IPS-NIHi11 (cell line): ENCODE data around the gene TCF7L2.
A peak's percentile ranks its signal among the peaks of the same experiment; 100 is the strongest.
"Not testable (repeated sequence)": the region's sequence is repeated elsewhere in the genome, so short reads cannot be mapped to it uniquely, and the experiment has no call there.

Experiments
- DNase-seq: peaks from one replicate; pipeline ENCODE4 v3.0.0; 2012; ENCODE audit warnings: mixed read lengths, low spot score

TCF7L2 gene

DNA sequence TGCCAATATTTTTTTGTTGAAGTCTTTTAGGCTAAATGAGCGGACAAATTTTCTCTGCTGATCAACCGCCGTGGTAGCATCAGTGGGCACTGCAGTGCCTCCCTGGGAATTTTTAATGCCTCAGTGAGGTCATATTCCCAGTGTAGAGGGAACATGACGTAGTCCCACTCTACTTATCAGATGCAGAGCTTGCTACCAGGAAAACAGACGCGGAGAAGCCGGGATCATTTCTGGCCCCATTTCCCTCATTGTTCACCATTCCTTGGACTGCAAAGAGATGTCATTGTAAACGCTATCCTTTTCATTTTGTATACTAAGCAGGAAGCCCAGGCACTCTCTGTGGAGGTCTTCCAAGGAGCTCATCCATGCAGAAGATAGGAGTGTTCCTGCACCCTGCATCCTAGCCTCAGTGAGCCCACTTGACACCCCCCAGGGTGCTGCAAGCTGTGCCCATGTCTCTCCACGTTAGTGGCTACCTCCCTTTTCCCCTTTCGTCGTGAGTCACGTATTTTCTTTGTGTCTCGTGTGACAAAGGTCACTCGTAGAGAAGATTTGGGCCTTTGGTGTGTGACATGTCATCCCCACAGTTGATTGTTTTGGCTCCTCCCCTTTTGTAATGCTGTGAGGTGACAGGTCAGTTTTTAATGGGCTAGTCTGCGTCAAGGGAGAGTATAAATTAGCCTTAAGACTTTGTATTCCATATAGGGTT lies 145.5 kb downstream of the TCF7L2 start:
- DNase-seq: no peak

DNA sequence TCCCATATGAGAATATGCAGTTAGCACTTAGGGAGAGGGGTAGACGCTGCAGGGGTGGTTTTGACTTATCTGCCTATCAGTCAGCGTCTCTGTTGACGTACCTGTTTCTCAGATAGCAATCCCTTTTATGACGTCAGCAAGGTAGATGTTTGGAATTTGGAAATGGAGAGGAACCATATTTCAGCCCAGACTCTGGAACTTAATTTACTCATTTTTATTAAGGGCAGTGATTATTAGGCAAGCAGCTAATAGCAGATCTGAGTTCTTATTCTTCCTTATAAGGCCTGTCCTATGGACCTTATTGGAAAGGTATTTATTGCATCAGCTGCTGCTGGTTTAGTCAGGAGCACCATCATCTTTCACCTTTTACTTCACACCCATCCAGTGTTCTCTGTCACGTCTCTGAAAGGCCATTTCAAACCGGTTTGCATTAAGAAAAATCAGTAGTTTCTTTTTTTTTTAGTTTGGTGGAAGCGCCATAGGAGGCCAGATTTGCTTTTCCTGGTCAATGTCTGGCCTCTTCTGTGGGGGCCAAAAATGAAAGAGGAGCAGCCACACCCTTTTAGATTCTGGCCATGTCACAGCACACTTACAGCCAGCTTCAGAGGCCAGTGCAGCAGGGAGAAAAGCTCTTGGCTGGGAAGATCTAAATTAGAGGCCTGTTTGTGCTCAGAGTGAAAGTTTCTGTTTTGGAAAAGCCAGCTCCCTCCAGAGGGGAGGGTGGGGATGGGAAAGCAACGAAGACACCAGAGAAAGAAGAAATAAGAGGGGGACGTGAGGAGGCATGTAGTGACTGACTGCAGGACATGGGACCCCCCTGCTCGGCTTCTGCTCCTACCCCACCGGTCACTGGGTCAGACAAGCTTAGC lies 146.3 kb downstream of the TCF7L2 start:
- DNase-seq: no peak

DNA sequence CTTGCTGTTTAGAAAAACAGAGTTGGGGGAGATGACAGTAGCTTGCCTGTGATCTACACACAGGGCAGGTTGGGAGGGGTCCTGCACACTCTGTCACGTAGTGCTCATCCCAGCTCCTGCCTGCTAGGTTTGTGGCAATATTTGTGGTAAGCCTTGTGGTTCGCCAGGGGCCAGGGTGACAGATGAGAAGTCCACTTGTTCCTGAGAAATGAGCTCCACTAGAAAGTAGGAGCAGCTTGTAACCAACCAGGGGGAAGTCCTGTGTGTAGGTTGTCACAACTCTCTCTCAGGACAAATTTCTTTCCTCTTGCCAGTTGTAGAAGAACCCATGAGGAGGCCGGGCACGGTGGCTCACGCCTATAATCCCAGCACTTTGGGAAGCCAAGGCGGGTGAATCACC lies 147.0 kb downstream of the TCF7L2 start:
- DNase-seq: no peak

DNA sequence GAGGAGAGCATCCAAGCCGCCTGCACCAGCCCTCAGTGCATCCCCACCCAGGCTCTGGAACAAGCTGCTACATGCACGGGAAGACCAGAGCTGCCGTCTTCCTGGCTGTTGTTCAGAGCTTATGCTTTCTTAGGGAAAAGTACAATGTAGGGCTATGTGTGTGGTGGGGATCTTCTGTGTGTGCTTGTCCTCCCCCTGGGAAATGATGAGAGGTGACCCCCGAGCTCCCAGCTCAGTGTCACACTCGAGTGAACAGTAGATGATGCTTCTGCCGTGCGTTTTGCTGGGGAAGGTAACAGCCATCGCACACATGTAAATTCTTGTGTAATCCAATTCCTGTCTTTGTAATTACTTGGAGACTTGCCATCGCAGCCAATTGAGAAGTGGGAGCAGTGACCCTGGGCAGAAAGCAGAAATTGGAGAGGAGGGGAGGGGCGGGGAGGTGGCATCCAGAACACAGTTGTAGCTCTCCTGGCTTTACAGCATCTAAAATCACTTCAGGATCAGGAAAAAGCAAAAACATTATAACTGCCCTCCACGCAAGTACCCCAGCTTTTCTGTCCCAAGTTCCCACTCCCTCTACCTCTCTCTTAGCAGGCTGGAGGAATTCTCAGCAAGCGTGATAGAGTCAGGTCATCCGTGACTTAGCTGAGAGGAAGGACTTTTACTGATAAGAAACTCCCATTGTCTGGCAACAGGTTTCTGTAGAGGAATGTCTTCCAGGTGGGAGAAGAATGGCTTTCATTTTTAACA lies 149.6 kb downstream of the TCF7L2 start:
- DNase-seq: peak; percentile 31

DNA sequence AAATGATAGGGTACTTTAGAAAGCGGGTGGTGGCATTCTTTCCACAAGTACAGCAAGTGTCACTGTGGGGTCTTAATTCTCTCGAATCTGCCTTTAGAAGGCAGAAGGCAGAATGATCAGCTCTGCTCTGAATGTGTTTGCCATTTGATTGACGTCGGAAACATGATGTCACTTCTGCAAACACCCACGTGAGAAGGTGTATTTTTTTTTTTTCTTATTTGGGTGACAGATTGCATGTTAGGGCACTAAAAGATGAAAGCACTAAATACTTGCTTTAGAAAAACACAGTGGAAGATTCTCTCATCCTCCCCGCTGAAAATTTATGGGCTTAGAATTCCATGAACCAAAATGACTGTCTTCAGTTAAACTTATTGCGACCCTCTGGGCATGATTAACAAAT lies 150.2 kb downstream of the TCF7L2 start:
- no peak for DNase-seq

DNA sequence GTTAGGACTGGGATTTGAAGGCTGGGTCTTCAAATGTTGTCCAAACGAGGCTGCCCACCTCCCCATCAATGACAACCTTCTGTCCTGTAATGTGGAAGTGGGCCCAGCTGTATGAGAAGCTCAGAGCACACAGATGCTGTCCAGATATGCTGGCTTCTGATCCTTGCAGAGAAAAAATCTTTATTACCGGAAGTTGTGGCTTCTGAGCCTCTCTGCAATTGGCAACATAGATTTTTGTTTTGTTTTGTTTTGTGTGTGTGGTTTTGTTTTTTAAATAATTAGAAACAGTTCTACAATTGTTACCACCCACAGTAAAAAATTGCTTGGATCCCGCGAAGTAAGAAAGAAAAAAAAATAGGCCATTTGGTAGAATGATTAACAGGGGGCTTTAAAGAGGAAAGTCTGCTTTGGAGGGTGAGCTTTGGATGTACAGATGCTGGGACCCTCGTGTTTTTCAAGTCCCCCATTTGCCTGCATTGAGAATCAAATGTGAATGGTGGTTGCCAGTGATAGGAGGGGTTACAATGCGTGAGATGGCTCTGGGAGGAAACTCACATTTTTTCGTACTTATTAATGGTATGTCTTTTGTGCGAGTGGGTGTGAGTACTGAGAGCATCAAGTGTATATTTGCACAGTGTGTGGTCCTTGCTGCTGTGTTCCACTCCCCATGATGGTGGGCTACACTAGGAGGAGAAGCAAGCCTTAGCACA lies 153.2 kb downstream of the TCF7L2 start:
- DNase-seq: no peak

DNA sequence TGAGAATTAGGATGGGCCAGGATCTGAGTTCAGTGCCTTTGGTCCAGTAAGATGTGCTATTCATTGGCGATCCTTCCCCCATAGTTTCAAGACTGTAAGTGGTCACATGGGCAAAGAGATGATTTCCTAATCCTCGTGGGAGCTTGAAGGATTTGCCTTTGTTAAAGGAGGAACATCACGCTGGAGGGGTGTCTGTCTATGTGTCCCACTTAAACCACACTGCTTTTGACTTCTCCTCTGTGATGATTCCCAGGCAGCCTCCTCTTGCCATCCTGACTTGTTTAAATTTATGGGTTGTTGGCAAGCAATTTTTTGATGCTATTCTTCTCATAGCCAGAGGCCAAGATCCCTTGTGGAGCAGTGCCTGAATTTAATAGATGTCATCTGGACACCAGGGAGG lies 154.0 kb downstream of the TCF7L2 start:
- no peak for DNase-seq

DNA sequence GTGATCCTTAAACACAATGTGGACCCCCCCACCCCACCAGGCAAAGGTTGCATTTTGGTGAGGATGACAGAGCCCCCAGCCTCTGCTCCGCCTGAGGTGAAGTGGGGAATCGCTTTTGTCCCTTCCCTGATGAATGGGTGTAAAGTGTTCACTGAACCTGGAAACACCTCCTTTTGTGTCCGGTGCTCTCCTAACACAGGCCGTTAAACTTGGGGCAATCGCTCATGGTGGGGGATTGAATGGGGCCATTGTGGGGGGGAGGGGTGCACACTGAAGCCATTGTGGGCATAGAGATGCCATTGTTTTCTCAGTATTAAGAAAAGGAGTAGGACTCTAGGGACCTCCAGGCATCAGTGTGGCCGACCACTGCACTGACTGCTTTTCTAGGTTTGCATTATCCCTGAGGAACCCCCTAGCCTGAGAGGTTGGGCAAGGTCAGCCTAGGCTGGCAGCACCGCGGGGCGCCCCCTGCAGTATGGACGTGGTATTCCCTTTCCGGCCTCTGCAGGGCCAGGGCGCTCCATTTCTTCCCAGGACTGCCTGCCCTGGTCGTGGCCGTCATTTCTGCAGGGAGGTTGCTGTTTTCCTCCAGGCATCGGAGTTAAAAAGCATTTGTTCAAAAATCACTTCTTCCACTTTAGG lies 158.3 kb downstream of the TCF7L2 start:
- DNase-seq: peak; percentile 83

DNA sequence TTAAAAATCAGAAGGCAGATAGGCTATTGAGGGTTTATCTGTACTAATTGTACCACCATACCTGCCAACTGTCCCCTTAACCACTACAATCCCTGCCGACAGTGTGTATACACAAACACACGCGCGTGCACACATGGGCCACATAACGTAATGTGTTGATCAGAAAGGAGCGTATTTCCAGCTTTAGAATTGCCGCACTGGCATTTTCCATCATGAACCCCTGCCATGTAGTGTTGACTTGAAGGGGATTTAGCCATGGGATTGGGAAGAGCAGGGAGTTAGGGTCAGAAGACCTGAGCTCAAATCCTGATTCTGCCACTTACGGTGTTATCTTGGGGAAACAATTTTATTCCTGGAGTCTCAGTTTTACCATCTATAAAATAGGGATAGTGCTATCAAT lies 158.9 kb downstream of the TCF7L2 start:
- no peak for DNase-seq

DNA sequence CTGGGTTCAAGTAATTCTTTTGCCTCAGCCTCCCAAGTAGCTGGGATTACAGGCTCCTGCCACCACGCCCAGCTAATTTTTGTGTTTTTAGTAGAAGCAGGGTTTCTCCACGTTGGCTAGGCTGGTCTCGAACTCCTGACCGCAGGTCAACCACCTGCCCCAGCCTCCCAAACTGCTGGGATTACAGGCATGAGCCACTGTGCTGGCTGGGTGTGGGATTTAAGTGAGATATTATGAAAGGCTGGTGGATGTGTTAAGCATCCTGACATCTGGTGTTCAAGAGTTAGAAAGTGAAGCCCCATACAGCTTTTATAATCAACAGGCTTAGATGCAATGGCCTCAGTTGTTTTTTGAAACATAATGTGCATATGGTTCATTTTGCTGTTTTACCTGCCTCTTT lies 159.4 kb downstream of the TCF7L2 start:
- DNase-seq: not testable (repeated sequence)

DNA sequence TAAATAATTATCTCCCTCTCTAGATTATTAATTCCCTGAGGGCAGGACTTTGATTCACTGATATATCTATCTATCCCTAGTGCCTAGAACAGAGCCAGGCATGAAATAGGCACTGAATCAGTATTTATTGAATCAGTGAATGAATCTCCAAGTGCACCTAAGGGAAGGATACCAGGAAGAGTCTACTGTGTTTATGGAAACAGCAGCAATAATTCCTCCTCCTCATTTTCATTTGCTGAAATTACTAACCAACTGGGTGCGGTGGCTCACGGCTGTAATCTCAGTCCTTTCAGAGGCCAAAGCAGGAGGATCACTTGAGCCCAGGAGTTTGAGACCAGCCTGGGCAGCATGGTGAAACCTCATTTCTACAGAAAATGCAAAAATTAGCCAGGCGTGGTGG lies 161.2 kb downstream of the TCF7L2 start:
- no peak for DNase-seq

DNA sequence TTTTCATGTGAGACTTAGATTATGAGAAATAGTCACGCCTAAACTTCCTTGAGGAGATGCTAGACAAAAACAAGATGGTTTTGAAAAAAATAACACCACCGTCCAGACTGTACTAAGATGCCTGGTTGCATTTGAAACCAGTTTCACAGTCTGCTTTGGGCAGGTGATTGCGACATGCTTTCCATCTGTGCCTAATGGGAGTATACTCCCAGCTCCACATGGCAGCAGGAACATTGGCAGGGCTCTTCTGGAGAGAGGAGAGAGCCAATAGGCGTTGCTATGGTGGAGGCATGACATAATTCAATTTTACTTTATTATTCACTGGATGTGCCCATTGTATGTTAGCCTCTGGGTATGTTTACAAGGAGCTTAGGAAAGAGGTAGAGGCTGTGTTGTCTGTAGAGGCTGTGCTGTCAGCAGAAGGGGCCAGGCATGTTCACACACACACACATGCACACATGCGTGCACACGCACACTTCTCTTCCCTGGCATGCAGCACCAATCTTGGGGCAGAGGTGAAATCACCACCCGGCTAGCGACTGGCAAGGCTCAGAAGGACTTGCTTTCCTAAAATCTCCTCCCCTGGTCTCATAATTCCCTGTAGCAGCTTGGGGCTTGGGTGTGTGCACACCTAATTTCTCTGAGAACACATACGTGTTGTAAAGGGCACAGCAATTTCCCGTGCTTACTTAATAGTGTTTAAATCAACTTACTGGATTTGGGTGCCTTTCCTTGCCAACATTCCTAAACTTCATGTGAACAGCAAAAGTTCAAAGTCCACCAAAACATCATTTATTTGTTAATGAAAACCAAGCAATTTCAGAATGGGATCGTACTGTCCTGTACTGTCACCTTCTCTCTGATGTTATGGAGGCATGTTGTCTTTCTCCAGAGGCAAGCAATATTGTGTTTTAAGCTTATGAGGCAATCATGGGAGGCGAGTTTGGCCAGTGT lies 162.1 kb downstream of the TCF7L2 start:
- no peak for DNase-seq

DNA sequence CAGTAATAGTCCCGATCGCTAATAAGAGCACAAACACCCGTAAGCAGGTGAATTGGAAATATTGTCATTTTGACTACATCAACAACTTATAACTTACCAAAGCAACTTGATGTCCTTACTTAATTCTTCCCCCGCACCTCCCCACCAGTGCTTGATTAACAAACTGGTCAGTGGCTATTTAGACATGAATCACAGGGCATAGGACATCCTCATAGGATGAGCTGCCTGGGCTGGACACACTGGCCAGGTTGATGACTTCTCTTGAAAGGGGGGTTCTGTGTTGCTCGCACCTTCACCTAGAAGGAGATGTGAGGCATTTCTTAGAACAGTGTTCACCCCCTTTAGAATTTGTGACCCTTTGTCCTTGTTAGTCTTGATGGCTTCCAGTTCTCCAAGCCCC lies 163.2 kb downstream of the TCF7L2 start:
- DNase-seq: no peak

DNA sequence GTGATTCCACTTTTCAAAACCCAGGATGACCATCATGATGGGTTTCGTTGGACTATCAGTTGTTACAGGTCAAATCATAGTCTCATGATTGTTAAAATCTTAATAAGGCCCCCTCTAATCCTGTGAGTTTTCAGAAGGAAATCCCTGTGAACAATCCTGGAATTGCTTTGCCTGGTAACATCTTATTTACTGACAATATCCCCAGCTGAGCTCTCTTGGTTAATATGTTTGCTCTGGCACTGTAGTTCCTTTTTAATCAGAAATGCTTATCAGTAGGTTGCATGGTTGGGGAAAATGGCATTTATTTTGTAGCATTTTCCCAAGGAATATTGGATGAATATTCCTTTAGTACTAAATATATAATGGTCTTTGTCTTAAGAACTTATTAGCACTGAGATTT lies 163.9 kb downstream of the TCF7L2 start:
- no peak for DNase-seq

DNA sequence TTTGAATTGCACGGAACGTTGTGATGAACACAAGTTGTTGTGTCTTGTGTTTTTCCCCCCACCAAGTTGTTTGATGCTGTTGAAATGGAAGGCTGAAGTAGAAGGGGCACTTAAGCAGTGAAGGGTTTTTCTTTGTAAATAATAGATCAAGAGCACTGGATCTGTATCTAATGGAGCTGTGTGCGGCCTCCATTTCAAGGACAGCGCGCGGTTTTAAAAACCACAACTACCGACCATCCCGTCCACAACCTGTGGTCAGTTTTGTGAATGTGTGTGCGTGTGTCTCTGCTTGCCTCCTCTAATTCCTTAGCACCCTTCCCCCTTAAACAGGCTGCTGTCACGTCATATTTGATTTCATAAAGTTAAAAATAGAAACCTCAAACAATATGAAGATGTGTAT lies 165.5 kb downstream of the TCF7L2 start:
- DNase-seq: no peak

DNA sequence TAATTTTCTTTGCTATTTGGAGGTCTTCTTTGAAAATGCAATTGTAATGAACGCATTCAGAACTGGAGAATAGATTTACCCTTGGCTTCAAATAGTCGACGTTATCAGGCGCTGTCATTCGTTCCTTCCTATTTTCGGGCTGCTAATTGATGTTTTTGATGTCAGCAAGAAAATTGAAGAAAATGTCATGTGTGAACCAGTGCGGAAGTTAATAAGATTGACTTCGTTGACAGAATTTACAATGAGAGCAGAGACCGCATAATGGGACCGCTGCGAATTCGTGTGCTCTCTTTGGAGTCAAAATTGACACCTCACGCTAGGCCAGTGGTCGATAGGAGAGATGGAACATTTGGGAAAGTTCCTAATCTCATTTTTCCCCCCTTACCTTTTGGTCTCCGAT lies 168.8 kb downstream of the TCF7L2 start:
- DNase-seq: no peak

DNA sequence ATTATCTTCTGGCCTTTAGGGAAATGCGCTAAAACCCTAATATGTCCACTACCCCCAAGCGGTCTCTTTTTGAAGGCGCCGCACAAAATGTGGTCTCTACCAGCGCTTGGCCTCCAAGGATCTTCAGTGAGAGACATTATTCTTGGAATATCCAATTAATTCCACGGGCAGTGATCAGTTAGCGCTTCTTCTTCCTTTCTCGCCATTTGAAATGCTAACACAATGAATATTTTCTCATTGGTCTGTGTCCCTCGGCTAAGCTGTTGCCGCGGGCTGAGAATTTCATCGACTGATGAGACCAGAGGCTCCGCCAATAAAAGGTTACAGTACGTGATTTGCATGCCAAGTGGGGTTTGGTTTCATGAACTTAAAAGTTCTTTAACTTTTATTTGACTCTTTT lies 169.8 kb downstream of the TCF7L2 start:
- DNase-seq: no peak

DNA sequence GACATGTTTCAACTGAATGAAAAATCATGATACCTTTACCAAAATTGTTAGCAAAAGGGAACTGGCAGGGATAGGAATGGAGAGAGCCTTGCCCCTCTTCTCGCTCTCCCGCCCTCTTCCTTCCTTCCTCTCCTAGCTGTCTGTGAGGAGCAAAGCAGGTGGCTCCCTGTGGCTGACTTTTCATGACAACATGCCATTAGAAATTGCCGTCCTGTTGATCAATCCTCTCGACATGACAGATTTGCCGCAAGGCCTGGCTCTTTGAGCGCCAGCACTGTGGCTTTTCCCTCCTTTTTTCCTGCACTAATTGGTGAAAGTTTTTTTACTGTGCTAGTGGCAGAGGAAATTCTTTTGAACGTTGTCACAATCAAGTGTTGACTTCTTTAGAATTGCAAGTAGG lies 171.1 kb downstream of the TCF7L2 start:
- no peak for DNase-seq

DNA sequence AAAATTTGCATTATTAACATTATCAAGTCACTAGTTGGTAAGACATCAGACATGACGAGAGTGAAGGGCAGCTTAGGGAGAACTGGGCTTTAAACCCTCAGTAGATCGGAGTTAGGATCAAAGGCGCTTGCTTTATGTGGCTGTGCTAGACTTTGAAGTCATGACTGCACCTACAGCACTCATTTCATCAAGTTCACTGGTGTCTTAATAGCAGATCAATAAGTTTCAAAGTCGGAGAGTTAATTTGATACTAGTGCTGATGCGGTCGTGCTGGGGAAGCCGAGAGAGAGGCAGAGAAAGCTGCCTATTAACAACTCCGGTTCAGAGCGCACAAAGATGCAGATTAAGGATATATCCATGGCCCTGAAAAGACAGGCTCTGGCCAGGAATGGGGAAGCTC lies 172.9 kb downstream of the TCF7L2 start:
- no peak for DNase-seq

DNA sequence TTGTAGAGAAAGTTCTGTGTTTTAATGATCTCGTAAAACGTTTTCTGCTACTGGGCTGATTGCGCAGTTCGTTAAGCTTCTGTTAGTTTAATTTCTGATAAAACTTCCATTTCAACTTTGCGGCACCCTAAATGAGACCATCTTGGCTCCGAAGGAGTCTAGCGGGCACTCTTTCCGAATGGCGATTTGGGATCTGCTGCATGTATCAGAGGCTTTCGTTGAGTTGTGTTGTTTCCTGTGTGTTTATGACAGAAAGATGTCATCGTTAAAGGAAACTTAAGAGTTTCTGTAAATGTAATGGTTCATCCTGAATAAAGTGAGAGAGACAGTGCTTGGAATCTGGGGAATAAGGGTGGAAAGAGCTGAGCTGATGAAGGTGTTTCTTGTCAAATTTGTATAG lies 174.7 kb downstream of the TCF7L2 start:
- no peak for DNase-seq

DNA sequence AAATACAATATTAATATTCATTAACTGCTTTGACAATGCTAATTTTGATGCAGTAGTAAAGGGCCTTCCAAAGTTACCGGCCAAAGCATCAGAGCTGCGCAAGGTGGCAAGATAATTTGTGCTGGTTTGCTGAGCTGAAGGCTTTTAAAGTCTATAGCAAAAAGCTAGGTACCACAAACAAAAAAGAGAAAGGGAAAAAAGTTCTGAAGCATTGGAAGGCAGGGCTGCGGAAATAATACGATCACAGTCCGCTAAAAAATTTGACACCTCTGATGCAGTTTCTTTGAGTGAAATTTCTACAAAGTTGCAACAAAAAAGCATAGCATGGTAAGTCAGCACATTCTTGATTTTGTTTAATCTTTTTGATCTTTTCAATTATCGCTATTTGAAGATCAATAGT lies 175.6 kb downstream of the TCF7L2 start:
- no peak for DNase-seq
